HG03520 (cell line): ENCODE results near the gene DNAJC15.
A peak's percentile ranks its signal among the peaks of the same experiment; 100 is the strongest.

Experiments used
- ATAC-seq: cut with Tn5 transposase; IDR thresholded peaks from one replicate; pipeline ENCODE4 v1.9.1; 2021; ENCODE audit warnings: mild to moderate bottlenecking, moderate library complexity; ENCODE audit not compliant: unreplicated experiment

The DNAJC15 gene

DNA sequence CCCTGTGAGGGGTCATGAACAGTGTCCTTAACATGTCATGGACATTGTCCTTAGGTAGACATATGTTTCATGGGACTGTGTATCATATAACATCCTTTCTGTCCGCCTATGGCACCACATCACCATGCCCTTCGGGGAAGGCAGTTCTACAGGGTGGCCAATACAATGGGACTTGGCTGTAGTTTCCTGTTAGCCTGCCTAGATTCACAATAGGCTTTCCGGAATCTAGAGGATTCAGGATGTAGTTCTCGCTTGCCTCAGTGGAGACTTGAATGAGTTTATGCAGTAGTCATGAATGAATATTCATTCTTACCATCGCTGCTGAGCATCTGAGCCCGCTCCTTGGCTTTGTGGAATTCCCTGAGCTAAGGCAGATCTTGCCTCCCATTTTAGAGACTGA, 100.5 kb downstream of the DNAJC15 start:
- no peak for ATAC-seq

GRCh38 chr13:43124490-43124889, 101.1 kb downstream of the DNAJC15 start:
- no peak for ATAC-seq

GRCh38 chr13:43126420-43126819, 103.0 kb downstream of the DNAJC15 start:
- ATAC-seq, result no peak

GRCh38 chr13:43127103-43127798, 103.9 kb downstream of the DNAJC15 start:
- ATAC-seq, result no peak

GRCh38 chr13:43127827-43128226, 104.4 kb downstream of the DNAJC15 start:
- peak; percentile 39 for ATAC-seq

DNA sequence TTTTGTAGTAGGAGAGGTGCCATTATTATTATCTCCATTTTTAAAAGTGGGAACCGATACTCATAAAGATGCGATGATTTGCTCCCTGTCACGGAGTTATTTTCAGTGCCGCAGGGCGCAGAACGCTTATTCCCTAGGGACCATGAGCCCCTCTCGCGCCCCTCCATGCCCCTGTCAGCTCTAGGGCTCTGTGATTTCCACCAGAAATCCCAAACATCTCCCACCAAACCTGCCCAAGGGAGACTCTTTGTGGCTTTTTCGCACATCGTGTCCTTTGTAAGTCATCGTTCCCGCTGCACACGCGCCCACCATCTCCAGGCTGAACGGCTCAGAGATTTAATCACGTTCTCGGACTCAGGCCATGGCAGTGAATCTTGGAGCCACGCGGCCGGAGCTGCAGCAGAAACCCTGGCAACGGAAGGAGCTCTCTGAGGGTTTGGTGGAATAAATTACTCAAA, 105.1 kb downstream of the DNAJC15 start:
- peak; percentile 24 for ATAC-seq

GRCh38 chr13:43129066-43129465, 105.7 kb downstream of the DNAJC15 start:
- ATAC-seq, result no peak

DNA sequence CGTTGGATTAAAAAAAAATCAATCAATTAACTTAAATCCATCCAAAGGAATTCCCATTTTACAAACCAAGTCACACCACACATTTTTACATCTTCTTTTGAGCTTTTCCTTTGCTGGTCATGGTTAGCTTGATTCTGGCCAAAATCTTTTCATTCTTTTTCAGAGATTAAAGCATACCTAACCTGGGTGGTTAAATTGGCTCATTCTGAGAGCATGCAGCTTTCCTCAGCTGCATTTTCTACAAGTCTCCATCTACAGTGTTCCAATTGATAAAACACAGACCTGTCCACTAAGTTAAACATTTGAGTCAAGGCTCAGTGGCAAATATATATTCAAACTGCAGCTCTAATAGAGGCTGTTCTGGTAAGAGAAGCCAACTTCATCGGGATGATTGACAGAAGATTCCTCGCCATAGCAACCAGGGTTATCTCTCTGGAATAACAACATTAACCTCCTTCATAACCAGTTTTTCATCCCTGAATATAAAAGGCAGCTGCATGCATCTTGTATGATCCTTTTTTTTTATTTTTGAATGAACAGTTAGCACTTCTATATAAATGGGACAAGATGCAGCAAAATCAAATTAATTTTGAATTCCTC, 106.2 kb downstream of the DNAJC15 start:
- no peak for ATAC-seq

DNA sequence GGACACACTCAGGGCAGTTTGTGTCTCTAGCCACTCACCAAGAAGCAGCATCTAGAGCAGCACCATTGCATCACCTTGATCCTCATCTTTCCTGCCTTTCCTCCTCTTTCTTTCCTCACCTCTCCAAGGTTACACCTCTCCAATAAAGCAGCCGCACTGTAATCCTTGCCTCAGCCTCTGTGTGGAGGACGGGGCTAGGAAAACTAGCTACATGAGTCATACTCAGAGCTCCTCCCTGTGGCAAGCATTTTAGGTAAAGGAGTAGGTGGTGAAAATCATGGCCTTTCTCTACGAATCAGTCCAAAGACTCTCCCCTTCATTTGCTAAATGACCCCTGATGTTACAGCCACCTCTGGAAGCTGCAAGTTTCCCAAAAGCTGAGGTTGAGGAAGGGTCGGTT, 108.9 kb downstream of the DNAJC15 start:
- no peak for ATAC-seq

DNA sequence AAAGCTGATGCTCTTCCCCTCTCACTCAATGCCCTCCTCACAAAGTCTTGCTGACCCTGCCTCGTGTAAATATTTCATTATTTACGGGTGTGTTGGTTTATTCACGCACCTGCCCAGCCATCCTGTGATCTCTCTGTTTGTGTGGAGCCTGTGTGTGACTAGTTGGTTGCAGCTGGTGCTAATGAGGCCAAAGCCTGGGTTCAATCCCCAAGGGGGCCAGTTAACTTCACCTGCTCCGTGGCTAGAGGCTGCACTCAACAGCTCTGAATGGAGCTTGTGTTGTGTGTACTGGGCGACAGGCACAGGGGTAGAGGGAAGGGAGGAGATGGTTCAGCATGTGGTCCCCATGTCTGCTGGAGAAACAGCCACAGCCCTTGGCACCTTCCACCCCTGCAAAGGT, 109.5 kb downstream of the DNAJC15 start:
- ATAC-seq, result no peak

- no peak for ATAC-seq
Measured at GRCh38 chr13:43133792-43134191, 110.4 kb downstream of the DNAJC15 start.

GRCh38 chr13:43134868-43135267, 111.5 kb downstream of the DNAJC15 start:
- no peak for ATAC-seq

GRCh38 chr13:43135516-43135915, 112.1 kb downstream of the DNAJC15 start:
- no peak for ATAC-seq

GRCh38 chr13:43136920-43137575, 113.7 kb downstream of the DNAJC15 start:
- ATAC-seq, result no peak

- ATAC-seq, result no peak
Measured at GRCh38 chr13:43139211-43139610, 115.8 kb downstream of the DNAJC15 start.

GRCh38 chr13:43139921-43140320, 116.5 kb downstream of the DNAJC15 start:
- no peak for ATAC-seq

DNA sequence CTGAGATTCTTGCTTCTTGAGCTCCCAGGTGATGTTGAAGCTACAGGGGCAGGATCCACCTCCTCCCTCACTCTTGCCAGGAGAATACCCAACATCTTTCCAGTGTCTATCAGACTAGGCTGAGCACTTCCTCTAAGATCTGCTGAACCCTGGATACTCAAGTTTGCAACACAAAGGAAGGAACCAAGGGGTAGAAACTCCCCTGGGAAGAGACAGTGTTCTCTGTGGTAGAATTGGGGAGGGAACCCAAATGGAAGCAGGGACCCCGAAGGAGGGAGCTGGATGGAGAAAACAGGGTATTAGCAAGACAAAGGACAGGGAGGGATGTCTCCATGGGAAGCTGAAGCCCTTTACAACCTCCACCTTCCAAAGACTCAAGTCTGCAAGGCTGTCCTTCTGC, 117.6 kb downstream of the DNAJC15 start:
- ATAC-seq, result no peak

- ATAC-seq, result no peak
Measured at GRCh38 chr13:43141685-43142084, 118.3 kb downstream of the DNAJC15 start.

DNA sequence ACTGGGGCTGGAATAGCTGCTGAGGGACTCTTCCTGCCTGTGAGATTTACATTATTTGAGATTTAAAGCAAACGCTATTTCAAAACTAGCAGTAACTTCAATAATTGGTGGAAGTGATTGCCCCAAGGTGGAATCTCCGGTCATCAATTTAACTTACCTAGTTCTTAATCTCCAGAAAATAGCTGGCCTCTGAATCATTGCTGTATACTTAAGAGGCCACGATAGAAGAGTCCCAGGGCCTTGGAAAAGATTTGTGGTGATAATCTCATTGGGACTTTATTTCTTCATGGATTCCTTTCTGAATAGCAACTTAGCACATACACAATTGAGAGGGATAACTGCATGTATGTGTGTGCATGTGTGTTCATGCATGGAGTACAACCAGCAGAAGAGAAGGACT, 120.2 kb downstream of the DNAJC15 start:
- ATAC-seq, result no peak

GRCh38 chr13:43145534-43146196, 122.3 kb downstream of the DNAJC15 start:
- no peak for ATAC-seq

GRCh38 chr13:43146400-43146799, 123.0 kb downstream of the DNAJC15 start:
- no peak for ATAC-seq
